Glomerular endothelial cell (primary cell): ENCODE data around the gene SNX18. TPM values are rescaled to one million over a fixed set of nuclear protein-coding genes. Genes with fewer than 3 reads are reported as not detected.
"Not testable (repeated sequence)": the region's sequence is repeated elsewhere in the genome, so short reads cannot be mapped to it uniquely, and the experiment has no call there.

Experiments used
- DNase-seq: peaks from one replicate; pipeline ENCODE4 v3.0.0-alpha.2; 2011; ENCODE audit warnings: low read depth, low spot score; ENCODE audit errors: extremely low read depth
- total RNA-seq: library from RNA; depleted of rRNA; stranded (reverse); fragments of >200 nt; gene quantifications from 2 replicates; pipeline ENCODE4 v1.2.3, GENCODE V29; 2015

Gene SNX18, protein sequence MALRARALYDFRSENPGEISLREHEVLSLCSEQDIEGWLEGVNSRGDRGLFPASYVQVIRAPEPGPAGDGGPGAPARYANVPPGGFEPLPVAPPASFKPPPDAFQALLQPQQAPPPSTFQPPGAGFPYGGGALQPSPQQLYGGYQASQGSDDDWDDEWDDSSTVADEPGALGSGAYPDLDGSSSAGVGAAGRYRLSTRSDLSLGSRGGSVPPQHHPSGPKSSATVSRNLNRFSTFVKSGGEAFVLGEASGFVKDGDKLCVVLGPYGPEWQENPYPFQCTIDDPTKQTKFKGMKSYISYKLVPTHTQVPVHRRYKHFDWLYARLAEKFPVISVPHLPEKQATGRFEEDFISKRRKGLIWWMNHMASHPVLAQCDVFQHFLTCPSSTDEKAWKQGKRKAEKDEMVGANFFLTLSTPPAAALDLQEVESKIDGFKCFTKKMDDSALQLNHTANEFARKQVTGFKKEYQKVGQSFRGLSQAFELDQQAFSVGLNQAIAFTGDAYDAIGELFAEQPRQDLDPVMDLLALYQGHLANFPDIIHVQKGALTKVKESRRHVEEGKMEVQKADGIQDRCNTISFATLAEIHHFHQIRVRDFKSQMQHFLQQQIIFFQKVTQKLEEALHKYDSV
- total RNA-seq: 29.2 and 30.9 TPM in 2 replicates

DNA sequence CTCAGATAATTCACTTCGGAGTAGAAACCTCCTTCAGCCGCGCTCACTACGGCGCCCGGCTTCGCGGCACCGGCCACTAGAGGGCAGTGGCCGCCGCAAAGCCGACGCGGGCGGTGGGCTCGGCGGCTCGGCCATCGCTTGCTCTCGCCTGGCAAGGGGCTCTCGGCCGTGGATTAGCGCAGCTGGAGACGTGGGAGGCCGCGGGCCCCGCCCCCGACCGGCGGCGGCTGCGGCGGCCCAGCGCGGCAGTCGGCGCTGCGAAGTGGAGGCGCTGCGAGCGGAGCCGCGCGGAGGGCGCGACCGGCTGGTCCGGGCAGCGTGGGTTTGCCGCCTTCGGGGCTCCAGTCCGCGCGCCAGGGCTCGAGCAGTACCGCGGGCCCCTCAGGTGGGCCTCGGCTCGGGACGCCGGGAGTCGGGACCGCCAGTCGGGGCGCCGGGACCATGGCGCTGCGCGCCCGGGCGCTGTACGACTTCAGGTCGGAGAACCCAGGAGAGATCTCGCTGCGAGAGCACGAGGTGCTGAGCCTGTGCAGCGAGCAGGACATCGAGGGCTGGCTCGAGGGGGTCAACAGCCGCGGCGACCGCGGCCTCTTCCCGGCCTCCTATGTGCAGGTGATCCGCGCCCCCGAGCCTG lies at the start of gene SNX18:
TSS of gene SNX18 (plus strand) at position 248 of the 634 bp plus-strand sequence. CDS start at position 442, 194 bp downstream.
- no peak for DNase-seq

DNA sequence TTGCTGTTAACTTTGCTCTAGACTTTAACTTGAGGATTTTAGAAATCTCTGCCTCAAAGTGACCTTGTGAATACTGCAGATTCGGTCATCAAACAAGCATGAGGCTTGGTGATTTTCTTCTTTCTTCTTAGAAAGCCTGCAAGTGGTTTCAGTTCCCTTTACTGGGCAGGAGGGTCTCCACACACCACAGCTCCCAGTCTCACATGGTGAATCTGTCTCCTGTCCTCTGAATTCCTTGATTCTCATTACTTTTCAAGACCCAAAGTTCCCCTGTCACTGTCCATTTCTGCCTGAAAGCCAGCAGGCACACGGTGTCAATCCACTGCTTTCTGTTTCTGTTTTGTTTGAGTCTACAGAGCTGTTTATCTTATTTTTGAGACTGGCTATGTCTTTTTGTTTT lies 47.9 kb upstream of the SNX18 start:
- no peak for DNase-seq

DNA sequence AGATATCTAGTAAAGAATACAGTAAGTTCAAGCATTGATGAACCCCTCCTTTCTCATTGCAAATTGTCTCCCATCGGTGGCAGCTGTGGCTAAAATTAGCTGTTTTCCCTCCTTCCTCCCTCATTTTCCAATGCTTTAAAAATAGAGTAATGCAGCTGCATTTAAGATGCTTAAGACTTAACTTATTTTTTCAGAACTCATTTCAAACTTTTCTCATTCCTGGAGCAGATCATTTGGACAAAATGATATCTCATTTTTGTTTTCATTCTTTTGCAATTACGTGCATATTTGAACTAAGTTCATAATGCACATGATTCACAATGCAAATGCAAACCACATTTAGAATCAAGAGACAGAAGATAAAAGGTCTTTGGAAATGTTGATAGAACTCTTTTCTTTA lies 47.4 kb upstream of the SNX18 start:
- no peak for DNase-seq

DNA sequence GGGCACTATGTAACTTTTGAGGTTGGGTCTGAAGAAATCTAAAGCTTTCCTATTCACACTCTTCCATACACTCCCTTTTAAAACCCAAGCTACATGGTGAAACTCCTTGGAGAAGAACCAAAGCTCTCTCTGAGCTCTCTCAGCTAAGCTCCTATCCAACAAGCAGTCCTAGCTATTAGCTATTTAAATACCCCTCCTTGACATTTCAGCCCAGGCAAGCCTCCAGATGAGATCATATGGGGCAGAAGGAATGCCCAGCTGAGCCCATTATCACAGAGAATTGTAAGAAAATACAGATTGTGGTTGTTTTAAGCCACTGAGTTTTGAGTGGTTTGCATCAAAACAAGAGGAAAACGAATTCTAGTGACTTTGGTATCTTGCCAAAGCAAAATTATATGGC lies 46.9 kb upstream of the SNX18 start:
- DNase-seq: no peak

DNA sequence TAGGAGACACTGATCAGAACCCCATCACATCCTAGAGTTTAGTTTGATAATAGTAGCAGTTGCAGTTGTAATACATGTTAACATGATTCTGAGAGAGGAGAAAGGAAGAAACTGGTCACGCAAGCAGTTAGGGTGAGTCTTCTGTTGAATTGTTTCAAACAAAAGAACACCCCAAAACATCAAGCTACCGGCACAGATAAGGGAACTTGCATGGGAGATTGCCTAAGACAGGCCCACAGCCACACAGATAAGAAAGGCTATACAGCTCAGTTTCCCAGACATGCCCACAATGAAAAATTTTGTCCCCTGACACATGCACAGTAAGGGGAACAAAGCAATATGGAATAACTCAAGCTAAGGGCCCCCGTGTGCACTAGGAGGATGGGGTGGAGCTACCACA lies 46.2 kb upstream of the SNX18 start:
- DNase-seq: no peak

DNA sequence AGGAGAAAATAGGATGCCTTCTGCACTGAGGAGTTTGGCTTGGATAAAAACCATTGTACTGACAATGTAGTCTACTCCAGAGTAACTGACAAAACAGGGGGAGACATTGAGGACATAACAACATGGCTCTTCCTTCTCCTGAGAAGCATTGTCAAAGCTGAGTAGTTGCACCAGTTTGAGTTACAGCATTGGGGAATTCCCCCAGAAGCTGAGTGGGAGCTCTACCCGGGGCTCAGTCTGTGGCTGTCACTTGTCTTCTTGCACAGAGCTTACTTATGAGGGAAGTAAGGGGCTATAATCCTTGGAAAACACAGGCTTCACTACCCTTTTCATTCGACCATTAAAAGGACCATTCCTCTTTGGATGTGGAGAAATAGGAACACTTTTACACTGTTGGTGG lies 40.9 kb upstream of the SNX18 start:
- DNase-seq: no peak

DNA sequence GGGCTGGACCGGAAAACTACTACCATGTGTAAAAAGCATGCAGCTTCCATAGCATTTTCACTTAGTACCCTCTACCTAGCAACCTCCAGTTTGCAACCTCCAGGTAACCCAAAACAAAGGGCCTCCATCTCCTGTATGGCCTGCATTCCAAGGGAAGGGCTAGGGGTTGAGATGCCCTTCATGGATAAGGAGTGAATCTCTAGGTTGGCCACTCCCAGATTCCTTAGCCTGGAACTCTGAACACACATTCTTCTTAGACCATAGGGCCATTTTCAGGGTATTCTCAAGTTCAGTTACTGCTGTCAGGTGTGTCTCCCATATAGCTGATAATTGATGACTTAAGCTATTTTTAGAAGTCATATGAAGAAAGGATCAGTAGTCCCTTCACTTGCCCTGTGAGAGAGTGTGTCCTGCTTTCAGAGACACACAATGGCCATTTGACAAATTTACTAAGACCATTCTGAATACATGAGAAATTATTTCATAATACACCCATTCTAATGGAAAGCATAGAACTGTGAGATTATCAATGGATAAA lies 39.5 kb upstream of the SNX18 start:
- DNase-seq: no peak

DNA sequence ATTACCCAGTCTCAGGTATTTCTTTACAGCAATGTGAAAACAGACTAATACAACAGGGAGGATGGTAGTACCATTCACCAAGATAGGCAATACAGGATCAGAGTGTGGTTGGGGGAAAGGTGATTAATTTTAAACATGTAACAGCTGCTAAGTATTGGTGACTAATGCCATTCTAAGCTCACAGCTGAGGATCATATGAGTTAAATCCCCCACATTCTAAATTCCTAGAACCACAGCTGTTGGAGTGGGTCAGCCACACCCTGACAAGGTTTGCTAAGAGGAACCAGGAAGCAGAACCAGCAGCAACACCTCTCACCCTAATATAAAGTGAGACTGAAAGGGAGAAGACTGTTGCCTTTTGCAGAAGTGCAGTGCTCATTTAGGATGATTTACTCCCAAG lies 37.3 kb upstream of the SNX18 start:
- DNase-seq: no peak

DNA sequence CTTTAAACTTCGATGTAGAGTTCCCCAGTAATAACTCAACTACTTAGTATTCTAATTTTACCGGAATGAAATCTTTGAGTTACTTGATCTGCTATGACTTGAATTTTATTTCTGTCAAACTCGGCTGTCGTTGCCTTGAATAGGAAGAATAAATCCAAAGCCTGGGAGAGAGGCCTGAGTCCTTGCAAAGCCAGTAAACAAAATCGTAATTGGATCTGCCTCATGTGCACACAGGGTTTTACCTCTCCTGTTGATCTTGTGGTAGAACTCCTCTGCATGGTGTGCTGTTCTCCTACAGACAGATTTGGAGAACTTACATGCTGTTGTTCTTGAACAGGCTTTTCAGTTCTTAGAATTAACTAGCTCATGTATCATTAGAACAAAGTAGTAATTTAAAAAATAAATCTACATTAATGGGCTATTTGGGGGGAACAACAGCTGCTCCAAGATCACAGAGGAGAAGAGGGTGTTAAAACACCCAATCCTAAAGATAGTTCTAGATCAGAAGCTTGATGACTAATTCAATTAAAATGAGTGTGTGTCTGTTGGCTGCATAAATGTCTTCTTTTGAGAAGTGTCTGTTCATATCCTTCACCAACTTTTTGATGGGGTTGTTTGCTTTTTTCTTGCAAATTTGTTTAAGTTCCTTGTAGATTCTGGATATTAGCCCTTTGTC lies 33.2 kb upstream of the SNX18 start:
- DNase-seq: no peak

DNA sequence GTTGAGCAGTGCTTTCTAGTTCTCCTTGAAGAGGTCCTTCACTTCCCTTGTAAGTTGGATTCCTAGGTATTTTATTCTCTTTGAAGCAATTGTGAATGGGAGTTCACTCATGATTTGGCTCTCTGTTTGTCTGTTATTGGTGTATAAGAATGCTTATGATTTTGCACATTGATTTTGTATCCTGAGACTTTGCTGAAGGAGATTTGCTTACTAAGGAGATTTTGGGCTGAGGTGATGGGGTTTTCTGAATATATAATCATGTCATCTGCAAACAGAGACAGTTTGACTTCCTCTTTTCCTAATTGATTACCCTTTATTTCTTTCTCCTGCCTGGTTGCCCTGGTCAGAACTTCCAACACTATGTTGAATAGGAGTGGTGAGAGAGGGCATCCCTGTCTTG lies 31.9 kb upstream of the SNX18 start:
- not testable (repeated sequence) for DNase-seq

DNA sequence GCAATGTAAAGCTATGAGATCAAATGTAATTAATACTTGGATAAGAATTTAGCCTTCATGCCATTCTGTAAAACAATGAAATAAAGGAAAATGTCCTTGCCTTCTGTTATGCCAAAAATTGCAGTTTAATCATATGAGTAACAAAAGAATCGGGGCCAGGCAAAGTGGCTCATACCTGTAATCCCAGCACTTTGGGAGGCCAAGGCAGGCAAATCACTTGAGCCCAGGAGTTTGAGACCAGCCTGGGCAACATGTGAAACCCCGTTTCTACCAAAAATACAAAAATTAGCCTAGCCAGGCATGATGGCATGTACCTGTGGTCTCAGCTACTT lies 27.9 kb upstream of the SNX18 start:
- not testable (repeated sequence) for DNase-seq

DNA sequence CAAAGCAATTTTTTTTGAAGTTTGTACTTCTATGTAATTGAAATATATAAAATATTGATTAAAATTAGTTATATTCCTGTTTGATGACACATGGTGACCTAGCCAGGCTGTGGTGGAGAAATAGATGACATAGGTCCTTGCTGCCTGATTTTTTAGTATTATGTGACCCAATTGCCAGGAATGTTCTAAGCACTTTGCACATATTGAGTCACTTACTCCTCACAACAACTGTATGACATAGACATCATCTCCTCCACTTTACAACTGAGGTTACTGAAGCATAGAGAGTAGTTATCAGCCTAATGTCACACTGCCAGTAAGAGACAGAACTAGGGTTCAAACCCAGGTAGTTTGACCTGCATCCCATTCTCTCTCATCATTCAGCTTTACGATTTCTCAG lies 26.2 kb upstream of the SNX18 start:
- DNase-seq: no peak

DNA sequence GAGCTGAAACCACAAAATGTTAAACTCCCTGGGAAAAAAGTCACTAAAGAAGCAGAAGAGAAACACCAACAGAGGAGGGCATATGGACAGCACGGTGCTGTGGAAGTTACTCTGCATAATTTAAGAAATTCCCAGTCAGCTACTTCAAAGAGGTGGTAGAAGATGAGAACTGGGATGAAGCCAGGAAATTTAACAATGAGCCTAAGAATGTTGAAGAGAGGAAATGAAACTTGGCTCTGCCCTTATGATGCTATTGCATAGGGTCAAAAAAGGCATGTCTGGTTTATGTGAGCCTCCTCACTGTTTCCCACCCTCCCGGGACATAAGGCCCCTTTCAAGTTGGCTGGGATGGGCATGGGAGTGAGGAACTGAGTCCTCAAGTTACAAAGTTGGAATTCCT lies 25.4 kb upstream of the SNX18 start:
- no peak for DNase-seq

DNA sequence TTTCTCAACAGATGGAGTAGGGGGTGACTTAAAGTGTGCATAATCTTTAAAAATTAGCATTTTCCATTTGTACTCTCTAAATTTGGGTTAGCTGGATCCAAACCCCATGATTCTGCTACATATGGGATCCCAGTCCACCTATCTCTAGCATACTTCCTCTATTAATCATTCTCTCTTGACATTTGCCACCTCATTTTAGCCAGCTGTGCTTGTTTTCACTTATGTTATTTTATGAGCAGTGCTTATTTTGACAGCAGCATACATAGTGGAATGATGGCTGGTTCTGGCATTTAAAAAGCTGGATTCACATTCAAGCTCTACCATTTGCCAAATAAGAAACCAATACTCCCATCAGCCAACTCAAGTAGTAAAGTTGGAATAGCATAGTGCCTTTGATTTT lies 22.5 kb upstream of the SNX18 start:
- no peak for DNase-seq

DNA sequence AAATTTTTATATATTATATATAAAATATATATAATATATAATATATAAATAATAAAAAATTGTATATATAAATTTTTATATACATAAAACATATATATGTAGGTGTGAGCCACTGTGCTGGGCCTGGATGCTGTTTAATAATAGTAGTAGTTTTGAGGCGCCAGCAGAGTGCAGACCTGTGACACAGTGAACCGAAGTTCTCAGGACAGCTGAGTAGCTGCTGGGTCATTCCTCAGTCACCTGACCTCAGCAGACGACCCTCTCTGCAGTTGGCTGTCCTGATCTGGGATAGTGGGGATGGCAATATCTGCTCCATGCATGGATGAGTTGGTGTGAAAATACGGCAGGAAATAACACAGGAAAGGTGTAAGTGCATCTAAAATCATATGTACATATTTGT lies 3.3 kb upstream of the SNX18 start:
- no peak for DNase-seq

DNA sequence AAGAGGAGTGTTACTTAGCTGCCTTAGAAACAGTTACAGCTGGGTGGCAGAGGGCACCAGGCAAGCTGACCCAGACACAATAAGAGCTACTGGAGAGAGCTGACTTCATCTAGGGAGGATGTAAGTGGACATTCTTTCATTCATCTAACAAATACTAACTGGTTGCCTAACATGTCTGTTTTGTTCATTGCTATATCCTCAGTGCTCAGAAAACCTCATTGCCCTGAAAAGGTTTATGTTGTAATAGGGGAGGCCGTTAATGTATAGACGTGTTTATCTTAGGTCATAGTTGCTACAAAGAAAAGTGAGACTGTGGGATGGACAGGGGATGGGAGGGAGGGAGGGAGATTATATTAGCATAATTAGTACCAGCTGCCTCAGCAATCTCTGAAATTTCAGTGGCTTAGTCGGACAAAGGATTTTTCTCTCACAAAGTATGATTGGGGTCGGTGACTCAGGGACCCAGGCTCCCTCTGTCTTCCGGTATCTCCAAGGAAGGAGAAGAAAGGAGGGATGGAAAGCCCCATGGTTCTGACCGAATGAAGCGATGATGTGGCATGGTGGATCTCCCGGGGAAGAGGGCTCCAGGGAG lies 2.6 kb upstream of the SNX18 start:
- DNase-seq: no peak

DNA sequence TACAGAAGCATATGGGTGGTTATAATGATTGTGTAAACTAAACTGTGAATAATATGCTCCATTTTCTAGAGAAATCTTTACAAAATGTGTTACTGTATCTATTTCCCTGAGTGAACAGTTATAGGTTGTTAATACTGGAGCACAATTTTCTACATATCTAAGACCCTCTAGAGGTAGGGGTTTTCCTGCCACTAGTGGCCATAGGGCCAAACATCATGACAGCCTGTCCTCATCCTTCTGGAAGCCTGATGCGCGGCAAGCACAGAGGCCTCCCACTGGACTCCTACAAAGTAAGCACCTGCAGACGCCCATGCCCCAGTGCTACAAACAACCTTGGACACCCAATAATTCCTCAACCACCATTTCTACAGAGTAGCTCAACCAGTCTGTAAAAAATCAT lies 1.9 kb upstream of the SNX18 start:
- no peak for DNase-seq

DNA sequence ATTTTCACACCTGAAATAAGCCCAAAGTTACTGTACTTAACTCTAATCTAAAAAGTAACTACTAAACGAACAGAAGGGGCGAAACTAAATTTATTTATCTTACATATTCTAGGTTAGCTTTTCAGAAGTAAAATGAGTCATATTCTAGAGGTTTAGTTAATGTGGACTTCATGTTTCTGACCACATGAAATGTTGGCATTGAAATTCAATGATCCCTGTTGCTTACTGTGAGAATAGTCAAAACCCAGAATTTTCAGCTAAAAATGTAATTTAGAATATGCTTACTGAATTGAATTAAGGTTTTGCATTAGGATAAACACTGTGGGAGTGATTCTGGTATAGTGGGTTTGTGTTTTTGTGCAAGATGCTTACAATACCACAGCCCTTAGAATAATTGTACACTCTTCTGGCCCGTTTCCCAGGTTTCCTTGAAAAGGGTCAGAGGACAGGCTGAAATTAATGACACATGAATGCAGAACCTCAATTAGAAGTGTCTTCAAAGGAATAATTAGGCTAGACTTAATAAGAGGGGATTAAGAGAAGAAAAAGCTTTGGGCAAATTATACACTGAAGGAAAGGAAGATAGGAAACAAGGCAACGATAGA lies 1.4 kb upstream of the SNX18 start:
- no peak for DNase-seq

DNA sequence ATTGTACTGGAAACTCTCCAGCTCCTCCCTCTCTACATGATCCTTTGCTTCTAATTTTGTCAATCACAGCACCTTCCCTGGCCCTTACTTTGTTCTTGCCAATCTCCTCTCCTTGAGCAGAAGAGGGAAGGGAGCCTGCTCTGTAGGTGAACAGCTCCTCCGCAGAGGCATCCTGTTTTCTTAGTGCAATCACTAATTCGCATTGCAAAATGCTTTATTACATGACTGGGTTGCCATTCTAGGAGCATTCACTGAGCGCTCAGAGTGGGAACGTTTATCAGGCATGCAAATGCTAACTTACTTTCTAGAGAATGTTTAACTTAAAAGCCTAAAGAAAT lies 416 bp upstream of the SNX18 start:
- DNase-seq: no peak

DNA sequence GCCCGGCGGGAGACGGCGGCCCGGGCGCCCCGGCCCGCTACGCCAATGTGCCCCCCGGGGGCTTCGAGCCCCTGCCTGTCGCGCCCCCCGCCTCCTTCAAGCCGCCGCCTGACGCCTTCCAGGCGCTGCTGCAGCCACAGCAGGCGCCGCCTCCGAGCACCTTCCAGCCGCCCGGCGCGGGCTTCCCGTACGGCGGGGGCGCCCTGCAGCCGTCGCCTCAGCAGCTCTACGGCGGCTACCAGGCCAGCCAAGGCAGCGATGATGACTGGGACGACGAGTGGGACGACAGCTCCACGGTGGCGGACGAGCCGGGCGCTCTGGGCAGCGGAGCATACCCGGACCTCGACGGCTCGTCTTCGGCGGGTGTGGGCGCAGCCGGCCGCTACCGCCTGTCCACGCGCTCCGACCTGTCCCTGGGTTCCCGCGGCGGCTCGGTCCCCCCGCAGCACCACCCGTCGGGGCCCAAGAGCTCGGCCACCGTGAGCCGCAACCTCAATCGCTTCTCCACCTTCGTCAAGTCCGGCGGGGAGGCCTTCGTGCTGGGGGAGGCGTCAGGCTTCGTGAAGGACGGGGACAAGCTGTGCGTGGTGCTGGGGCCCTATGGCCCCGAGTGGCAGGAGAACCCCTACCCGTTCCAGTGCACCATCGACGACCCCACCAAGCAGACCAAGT lies 723 bp downstream of the SNX18 start:
- DNase-seq: no peak
